ENCODE results near the gene IFNAR1. TPM values are rescaled to one million over a fixed set of nuclear protein-coding genes. Genes with fewer than 3 reads are reported as not detected.
A peak's percentile ranks its signal among the peaks of the same experiment; 100 is the strongest.

IFNAR1 gene
- total RNA-seq, 3 donors from 2014 or later (not counting 1 experiment from before 2014, with no cell fraction given), result 15.0 to 21.3 (median 19.3) TPM

DNA sequence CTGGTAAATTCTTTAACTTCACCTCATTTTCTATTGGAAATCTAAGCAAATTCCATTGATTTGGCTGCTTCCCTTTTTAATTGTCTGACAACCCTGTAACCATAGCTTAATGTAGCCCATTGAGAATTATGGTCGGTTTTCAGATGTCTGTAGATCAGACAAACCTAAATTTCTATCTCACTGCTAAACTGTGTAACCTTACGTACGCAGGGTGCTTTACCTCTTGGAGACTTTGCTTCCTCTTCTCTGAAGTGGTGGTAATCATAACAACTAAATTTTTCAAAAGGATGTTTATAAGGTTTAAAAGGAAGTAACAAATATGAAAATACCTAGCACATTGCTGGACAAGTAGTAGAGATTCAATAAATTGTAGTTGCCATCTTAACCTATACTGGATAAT is 25.9 kb downstream of the IFNAR1 start:
- intact Hi-C loops (cut with micrococcal nuclease), result no loop called here
- no peaks in the 10 kb centered on the region for H3K4me1 ChIP-seq (ENCODE audit: control insufficient read depth, insufficient read depth, low read length)
- Mint-ChIP-seq H3K27me3 (ENCODE audit: low read depth in 2 of 2) (no peaks in the 10 kb centered on the region), H3K4me1 (peaks cover 0 to 5% of the 10 kb centered on the region in 2 donors), H3K9me3 (no peaks in the 10 kb centered on the region), H3K27ac (no peak overlapping the region), H3K36me3 (peaks cover 2% of the 10 kb centered on the region), H3K4me3 (no peak overlapping the region)
- H3K27me3 ChIP-seq (ENCODE audit: control insufficient read depth, insufficient read depth, low read length), result no peaks in the 10 kb centered on the region
- WGBS (ENCODE audit: insufficient coverage), result 97% methylated on average over 3 of the region's 3 CpGs
- H3K9me3 ChIP-seq (ENCODE audit: control insufficient read depth, insufficient read depth, low read length), result no peaks in the 10 kb centered on the region
- ATAC-seq (no peak), DNase-seq (peak in 1 of 2 donors; percentile 42)
- H3K27ac ChIP-seq (ENCODE audit: low read length), result no peak overlapping the region
- H3K4me3 ChIP-seq (ENCODE audit: low read length), result no peak overlapping the region
- H3K36me3 ChIP-seq (ENCODE audit: control insufficient read depth, insufficient read depth, low read length), result peaks cover 49% of the 10 kb centered on the region
- TF ChIP-seq, protein P1, sequence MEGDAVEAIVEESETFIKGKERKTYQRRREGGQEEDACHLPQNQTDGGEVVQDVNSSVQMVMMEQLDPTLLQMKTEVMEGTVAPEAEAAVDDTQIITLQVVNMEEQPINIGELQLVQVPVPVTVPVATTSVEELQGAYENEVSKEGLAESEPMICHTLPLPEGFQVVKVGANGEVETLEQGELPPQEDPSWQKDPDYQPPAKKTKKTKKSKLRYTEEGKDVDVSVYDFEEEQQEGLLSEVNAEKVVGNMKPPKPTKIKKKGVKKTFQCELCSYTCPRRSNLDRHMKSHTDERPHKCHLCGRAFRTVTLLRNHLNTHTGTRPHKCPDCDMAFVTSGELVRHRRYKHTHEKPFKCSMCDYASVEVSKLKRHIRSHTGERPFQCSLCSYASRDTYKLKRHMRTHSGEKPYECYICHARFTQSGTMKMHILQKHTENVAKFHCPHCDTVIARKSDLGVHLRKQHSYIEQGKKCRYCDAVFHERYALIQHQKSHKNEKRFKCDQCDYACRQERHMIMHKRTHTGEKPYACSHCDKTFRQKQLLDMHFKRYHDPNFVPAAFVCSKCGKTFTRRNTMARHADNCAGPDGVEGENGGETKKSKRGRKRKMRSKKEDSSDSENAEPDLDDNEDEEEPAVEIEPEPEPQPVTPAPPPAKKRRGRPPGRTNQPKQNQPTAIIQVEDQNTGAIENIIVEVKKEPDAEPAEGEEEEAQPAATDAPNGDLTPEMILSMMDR (IDR thresholded peaks at IDR 0.05), result no peak

DNA sequence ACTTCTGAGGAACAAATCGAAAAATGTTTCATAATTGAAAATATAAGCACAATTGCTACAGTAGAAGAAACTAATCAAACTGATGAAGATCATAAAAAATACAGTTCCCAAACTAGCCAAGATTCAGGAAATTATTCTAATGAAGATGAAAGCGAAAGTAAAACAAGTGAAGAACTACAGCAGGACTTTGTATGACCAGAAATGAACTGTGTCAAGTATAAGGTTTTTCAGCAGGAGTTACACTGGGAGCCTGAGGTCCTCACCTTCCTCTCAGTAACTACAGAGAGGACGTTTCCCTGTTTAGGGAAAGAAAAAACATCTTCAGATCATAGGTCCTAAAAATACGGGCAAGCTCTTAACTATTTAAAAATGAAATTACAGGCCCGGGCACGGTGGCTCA is 30.6 kb downstream of the IFNAR1 start:
- Histone ChIP-seq H3K36me3 (ENCODE audit: control insufficient read depth, insufficient read depth, low read length) (peaks cover 40% of the 10 kb centered on the region), H3K27ac (ENCODE audit: low read length) (no peak overlapping the region), H3K4me1 (ENCODE audit: control insufficient read depth, insufficient read depth, low read length) (no peaks in the 10 kb centered on the region), H3K9me3 (ENCODE audit: control insufficient read depth, insufficient read depth, low read length) (no peaks in the 10 kb centered on the region), H3K27me3 (ENCODE audit: control insufficient read depth, insufficient read depth, low read length) (no peaks in the 10 kb centered on the region), H3K4me3 (ENCODE audit: low read length) (no peak overlapping the region)
- Mint-ChIP-seq H3K4me3 (no peak overlapping the region), H3K27ac (no peak overlapping the region), H3K4me1 (peaks cover 0 to 5% of the 10 kb centered on the region in 2 donors), H3K36me3 (peaks cover 10% of the 10 kb centered on the region), H3K27me3 (ENCODE audit: low read depth in 2 of 2) (no peaks in the 10 kb centered on the region), H3K9me3 (no peaks in the 10 kb centered on the region)
- intact Hi-C loops (cut with micrococcal nuclease), result no loop called here
- 85% methylated on average over 4 of the region's 6 CpGs for WGBS (ENCODE audit: insufficient coverage)
- no peak for ATAC-seq
- TF ChIP-seq, protein P1 (IDR thresholded peaks at IDR 0.05), result no peak
- DNase-seq, result no peak

DNA sequence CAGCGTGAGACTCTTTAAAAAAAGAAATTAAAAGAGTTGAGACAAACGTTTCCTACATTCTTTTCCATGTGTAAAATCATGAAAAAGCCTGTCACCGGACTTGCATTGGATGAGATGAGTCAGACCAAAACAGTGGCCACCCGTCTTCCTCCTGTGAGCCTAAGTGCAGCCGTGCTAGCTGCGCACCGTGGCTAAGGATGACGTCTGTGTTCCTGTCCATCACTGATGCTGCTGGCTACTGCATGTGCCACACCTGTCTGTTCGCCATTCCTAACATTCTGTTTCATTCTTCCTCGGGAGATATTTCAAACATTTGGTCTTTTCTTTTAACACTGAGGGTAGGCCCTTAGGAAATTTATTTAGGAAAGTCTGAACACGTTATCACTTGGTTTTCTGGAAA is 31.2 kb downstream of the IFNAR1 start:
- H3K9me3 ChIP-seq (ENCODE audit: control insufficient read depth, insufficient read depth, low read length), result no peaks in the 10 kb centered on the region
- Mint-ChIP-seq H3K27me3 (ENCODE audit: low read depth in 2 of 2) (no peaks in the 10 kb centered on the region), H3K9me3 (no peaks in the 10 kb centered on the region), H3K36me3 (peaks cover 10% of the 10 kb centered on the region), H3K4me3 (no peak overlapping the region), H3K27ac (no peak overlapping the region), H3K4me1 (peaks cover 2 to 9% of the 10 kb centered on the region in 2 donors)
- H3K36me3 ChIP-seq (ENCODE audit: control insufficient read depth, insufficient read depth, low read length), result peaks cover 36% of the 10 kb centered on the region
- H3K27ac ChIP-seq (ENCODE audit: low read length), result no peak overlapping the region
- no peak for ATAC-seq
- no peaks in the 10 kb centered on the region for H3K4me1 ChIP-seq (ENCODE audit: control insufficient read depth, insufficient read depth, low read length)
- no peak overlapping the region for H3K4me3 ChIP-seq (ENCODE audit: low read length)
- TF ChIP-seq, protein P1 (IDR thresholded peaks at IDR 0.05), result no peak
- H3K27me3 ChIP-seq (ENCODE audit: control insufficient read depth, insufficient read depth, low read length), result no peaks in the 10 kb centered on the region
- intact Hi-C loops (cut with micrococcal nuclease), result no loop called here
- DNase-seq, result no peak
- 94% methylated on average over 11 of the region's 11 CpGs for WGBS (ENCODE audit: insufficient coverage)

DNA sequence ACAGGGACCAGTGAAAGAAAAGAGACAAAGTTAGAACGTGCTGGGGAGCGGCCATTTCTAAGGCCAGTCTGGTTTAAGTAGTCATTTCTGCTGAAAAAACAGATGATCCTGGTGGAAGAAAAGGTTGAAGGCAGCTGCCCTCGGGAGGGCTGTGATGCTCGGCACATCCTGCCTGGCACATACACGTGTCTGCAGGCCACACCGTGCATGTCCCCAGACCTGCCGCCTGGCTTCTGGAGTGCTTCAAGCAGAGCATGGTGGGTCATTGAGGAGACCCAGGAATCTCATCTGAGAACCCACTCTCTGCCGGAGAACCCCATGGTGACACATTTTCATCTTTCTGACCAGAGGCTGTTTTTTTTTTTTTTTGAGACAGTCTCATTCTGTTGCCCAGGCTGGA is 32.4 kb downstream of the IFNAR1 start:
- no peak overlapping the region for H3K27ac Mint-ChIP-seq
- intact Hi-C loops (cut with micrococcal nuclease), result no loop called here
- H3K4me1 Mint-ChIP-seq, result peaks cover 14 to 20% of the 10 kb centered on the region in 2 donors
- Histone ChIP-seq H3K27me3 (ENCODE audit: control insufficient read depth, insufficient read depth, low read length) (no peaks in the 10 kb centered on the region), H3K36me3 (ENCODE audit: control insufficient read depth, insufficient read depth, low read length) (peaks cover 29% of the 10 kb centered on the region), H3K9me3 (ENCODE audit: control insufficient read depth, insufficient read depth, low read length) (no peaks in the 10 kb centered on the region), H3K27ac (ENCODE audit: low read length) (no peak overlapping the region), H3K4me1 (ENCODE audit: control insufficient read depth, insufficient read depth, low read length) (peaks cover 10% of the 10 kb centered on the region), H3K4me3 (ENCODE audit: low read length) (no peak overlapping the region)
- H3K27me3 Mint-ChIP-seq (ENCODE audit: low read depth in 2 of 2), result peaks cover 2 to 4% of the 10 kb centered on the region in 2 donors
- 95% methylated on average over 8 of the region's 8 CpGs for WGBS (ENCODE audit: insufficient coverage)
- no peak overlapping the region for H3K4me3 Mint-ChIP-seq
- H3K36me3 Mint-ChIP-seq, result peaks cover 10% of the 10 kb centered on the region
- TF ChIP-seq, protein P1 (IDR thresholded peaks at IDR 0.05), result no peak
- DNase-seq (no peak), ATAC-seq (no peak)
- H3K9me3 Mint-ChIP-seq, result no peaks in the 10 kb centered on the region
